Peyer's patch (tissue), 4 donors: ENCODE data around the gene RFLNA.
A peak's percentile ranks its signal among the peaks of the same experiment; 100 is the strongest.

Experiments
- POLR2A ChIP-seq, 2 donors: fragments of 450-650 bp; IDR thresholded peaks; one replicate each; pipeline ENCODE4 v1.5.1; 2017; ENCODE audit warnings: antibody characterized with exemption in 2 of 2, mild to moderate bottlenecking in 2 of 2, moderate library complexity in 2 of 2
- TF ChIP-seq, protein P1 (sequence below), 6 experiments: fragments of 450-650 bp in 4 of 6; fragments of 200-600 bp in 2 of 6; sonication (generic) in 1 of 6; IDR thresholded peaks; one replicate each; pipeline ENCODE4 v1.5.1; 2017 to 2019; ENCODE audit warnings: antibody characterized with exemption in 6 of 6, mild to moderate bottlenecking in 3 of 6, moderate library complexity in 1 of 6

DNA sequence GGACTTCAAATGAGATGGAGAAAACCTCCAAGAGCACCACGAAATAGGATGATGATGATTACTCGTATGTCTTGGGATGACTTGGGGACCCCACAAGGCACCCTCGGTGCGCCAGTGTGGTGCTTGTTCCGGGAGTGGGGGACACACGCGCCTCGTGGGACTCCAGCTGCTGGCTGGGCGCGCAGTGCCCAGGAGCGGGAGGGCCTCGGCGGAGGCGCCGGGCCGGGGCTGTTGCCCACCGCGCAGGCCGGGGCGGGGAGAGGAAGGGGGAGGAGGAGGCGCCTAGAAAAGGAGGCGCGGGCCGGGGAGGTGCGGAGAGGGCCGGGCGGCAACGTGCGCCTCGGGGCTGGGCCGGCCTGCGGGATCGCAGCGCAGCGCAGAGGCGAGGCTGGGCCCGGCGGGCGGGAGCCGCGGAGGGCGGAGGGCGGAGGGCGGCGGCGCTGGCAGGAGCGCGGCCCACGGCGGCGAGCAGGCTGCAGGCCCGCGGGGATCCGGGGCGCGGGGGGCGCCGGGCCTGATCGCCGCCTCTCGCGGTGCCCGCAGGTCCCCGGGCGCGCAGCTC lies at the start of gene RFLNA:
- TF ChIP-seq, protein P1, sequence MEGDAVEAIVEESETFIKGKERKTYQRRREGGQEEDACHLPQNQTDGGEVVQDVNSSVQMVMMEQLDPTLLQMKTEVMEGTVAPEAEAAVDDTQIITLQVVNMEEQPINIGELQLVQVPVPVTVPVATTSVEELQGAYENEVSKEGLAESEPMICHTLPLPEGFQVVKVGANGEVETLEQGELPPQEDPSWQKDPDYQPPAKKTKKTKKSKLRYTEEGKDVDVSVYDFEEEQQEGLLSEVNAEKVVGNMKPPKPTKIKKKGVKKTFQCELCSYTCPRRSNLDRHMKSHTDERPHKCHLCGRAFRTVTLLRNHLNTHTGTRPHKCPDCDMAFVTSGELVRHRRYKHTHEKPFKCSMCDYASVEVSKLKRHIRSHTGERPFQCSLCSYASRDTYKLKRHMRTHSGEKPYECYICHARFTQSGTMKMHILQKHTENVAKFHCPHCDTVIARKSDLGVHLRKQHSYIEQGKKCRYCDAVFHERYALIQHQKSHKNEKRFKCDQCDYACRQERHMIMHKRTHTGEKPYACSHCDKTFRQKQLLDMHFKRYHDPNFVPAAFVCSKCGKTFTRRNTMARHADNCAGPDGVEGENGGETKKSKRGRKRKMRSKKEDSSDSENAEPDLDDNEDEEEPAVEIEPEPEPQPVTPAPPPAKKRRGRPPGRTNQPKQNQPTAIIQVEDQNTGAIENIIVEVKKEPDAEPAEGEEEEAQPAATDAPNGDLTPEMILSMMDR (IDR thresholded peaks at IDR 0.05): peak in 1 of 6 experiments; percentile 25
- peak in 1 of 2 donors; percentile 41 for TF ChIP-seq POLR2A (IDR thresholded peaks at IDR 0.05)
